GM23338 (cell line): ENCODE measurements around the gene PPP1R37. TPM values are rescaled to one million over a fixed set of nuclear protein-coding genes. Genes with fewer than 3 reads are reported as not detected.
A peak's percentile ranks its signal among the peaks of the same experiment; 100 is the strongest.

Source experiments
- ATAC-seq: fragments of 200-7000 bp; cut with Tn5 transposase; 3 replicates; pipeline ENCODE4 v1.9.1; 2020
- DNase-seq: peaks from one replicate; pipeline ENCODE4 v3.0.0-alpha.2; 2015; ENCODE audit warnings: low spot score
- H2AFZ ChIP-seq: fragments of 200-600 bp; sonication (generic); 2 replicates; pipeline ENCODE4 v1.8.0; 2016; ENCODE audit warnings: antibody characterized with exemption, mild to moderate bottlenecking, moderate library complexity
- H3F3A ChIP-seq: fragments of 200-600 bp; sonication (generic); replicated peaks from 2 replicates; pipeline ENCODE4 v1.8.0; 2017; ENCODE audit warnings: antibody characterized with exemption, mixed run types, low read depth
- H3K27ac ChIP-seq: fragments of 200-600 bp; sonication (generic); 2 replicates; pipeline ENCODE4 v1.6.1; 2016; ENCODE audit warnings: low read depth
- H3K27me3 ChIP-seq: fragments of 200-600 bp; sonication (generic); 2 replicates; pipeline ENCODE4 v1.8.0; 2016; ENCODE audit warnings: mild to moderate bottlenecking, mixed run types, moderate library complexity; ENCODE audit not compliant: insufficient read depth
- H3K36me3 ChIP-seq: fragments of 200-600 bp; sonication (generic); 2 replicates; pipeline ENCODE4 v1.8.0; 2016; ENCODE audit warnings: mild to moderate bottlenecking; ENCODE audit not compliant: insufficient read depth
- H3K4me1 ChIP-seq: fragments of 200-600 bp; sonication (generic); 2 replicates; pipeline ENCODE4 v1.8.0; 2016; ENCODE audit warnings: mild to moderate bottlenecking, moderate library complexity; ENCODE audit not compliant: insufficient read depth
- H3K4me2 ChIP-seq: fragments of 200-600 bp; sonication (generic); 2 replicates; pipeline ENCODE4 v1.7.1; 2017; ENCODE audit warnings: mixed run types
- H3K4me3 ChIP-seq: fragments of 200-600 bp; sonication (generic); 2 replicates; pipeline ENCODE4 v1.6.1; 2016; ENCODE audit warnings: mixed run types
- H3K79me2 ChIP-seq: fragments of 200-600 bp; sonication (generic); replicated peaks from 2 replicates; pipeline ENCODE4 v1.8.0; 2017; ENCODE audit warnings: mild to moderate bottlenecking; ENCODE audit not compliant: insufficient read depth
- H3K9me2 ChIP-seq: fragments of 200-600 bp; sonication (generic); 2 replicates; pipeline ENCODE4 v1.8.0; 2017; ENCODE audit not compliant: insufficient read depth
- H4K20me1 ChIP-seq: fragments of 200-600 bp; sonication (generic); replicated peaks from 2 replicates; pipeline ENCODE4 v1.8.0; 2017; ENCODE audit warnings: mild to moderate bottlenecking; ENCODE audit not compliant: insufficient read depth
- H3K27ac Mint-ChIP-seq: 2 replicates; pipeline ENCODE4 v1.8.0; 2020; ENCODE audit warnings: inconsistent platforms, mild to moderate bottlenecking, moderate library complexity, mixed read lengths
- H3K27me3 Mint-ChIP-seq: 3 replicates; pipeline ENCODE4 v1.8.0; 2022; ENCODE audit warnings: low read depth, mild to moderate bottlenecking, moderate library complexity, mixed read lengths, inconsistent platforms; ENCODE audit not compliant: insufficient read depth, poor library complexity
- H3K36me3 Mint-ChIP-seq: 3 replicates; pipeline ENCODE4 v1.8.0; 2021; ENCODE audit warnings: low read depth, mild to moderate bottlenecking, inconsistent platforms, moderate library complexity, mixed read lengths
- H3K4me1 Mint-ChIP-seq: 3 replicates; pipeline ENCODE4 v1.8.0; 2020; ENCODE audit warnings: mild to moderate bottlenecking, inconsistent platforms, mixed read lengths
- H3K4me3 Mint-ChIP-seq: 3 replicates; pipeline ENCODE4 v1.8.0; 2021; ENCODE audit warnings: moderate library complexity, mild to moderate bottlenecking, inconsistent platforms, mixed read lengths
- H3K9me3 Mint-ChIP-seq: 3 replicates; pipeline ENCODE4 v1.8.0; 2020; ENCODE audit warnings: moderate library complexity, mild to moderate bottlenecking, inconsistent platforms, mixed read lengths
- CREB1 ChIP-seq: fragments of 250-450 bp; sonication (Bioruptor Pico); IDR thresholded peaks from 2 replicates; pipeline ENCODE4 v1.5.0; 2020; ENCODE audit warnings: low read depth, mild to moderate bottlenecking, moderate library complexity
- CTCF ChIP-seq, 2 experiments: fragments of 200-600 bp in 1 of 2; sonication (generic) in 1 of 2; conservative IDR thresholded peaks; 2 replicates each; pipeline versions ENCODE4 v1.5.1 to v1.6.1; 2016 to 2017; ENCODE audit warnings: antibody characterized with exemption in 2 of 2, low read depth in 2 of 2, mild to moderate bottlenecking in 2 of 2, moderate library complexity in 1 of 2
- ETS1 ChIP-seq: IDR thresholded peaks from 2 replicates; pipeline ENCODE4 v1.6.1; 2016; ENCODE audit warnings: antibody characterized with exemption
- EZH2 ChIP-seq: fragments of 200-600 bp; sonication (generic); IDR thresholded peaks from one replicate; pipeline ENCODE4 v1.8.0; 2017; ENCODE audit warnings: antibody characterized with exemption, mild to moderate bottlenecking, low read depth; ENCODE audit not compliant: unreplicated experiment
- EZH2phosphoT487 ChIP-seq: fragments of 200-600 bp; sonication (generic); IDR thresholded peaks from one replicate; pipeline ENCODE4 v1.8.1; 2018; ENCODE audit warnings: antibody characterized with exemption; ENCODE audit not compliant: unreplicated experiment
- JUNB ChIP-seq: IDR thresholded peaks from one replicate; pipeline ENCODE4 v1.6.1; 2016; ENCODE audit warnings: antibody characterized with exemption; ENCODE audit not compliant: unreplicated experiment
- NANOG ChIP-seq: IDR thresholded peaks from 2 replicates; pipeline ENCODE4 v1.6.1; 2016; ENCODE audit warnings: antibody characterized with exemption, borderline replicate concordance
- POLR2AphosphoS5 ChIP-seq: IDR thresholded peaks from 2 replicates; pipeline ENCODE4 v1.6.1; 2016; ENCODE audit warnings: antibody characterized with exemption, low read depth
- REST ChIP-seq: IDR thresholded peaks from one replicate; pipeline ENCODE4 v1.6.1; 2018; ENCODE audit warnings: antibody characterized with exemption; ENCODE audit not compliant: unreplicated experiment
- STAT1 ChIP-seq: IDR thresholded peaks from one replicate; pipeline ENCODE4 v1.6.1; 2016; ENCODE audit warnings: antibody characterized with exemption; ENCODE audit not compliant: unreplicated experiment
- ZNF114 ChIP-seq: fragments of 250-450 bp; sonication (Bioruptor Pico); IDR thresholded peaks from 2 replicates; pipeline ENCODE4 v1.5.0; 2020; ENCODE audit warnings: mild to moderate bottlenecking, moderate library complexity
- ZNF331 ChIP-seq: fragments of 250-450 bp; sonication (Bioruptor Pico); IDR thresholded peaks from 2 replicates; pipeline ENCODE4 v1.5.0; 2020; ENCODE audit warnings: low read depth, mild to moderate bottlenecking, moderate library complexity
- ZNF462 ChIP-seq: fragments of 250-450 bp; sonication (Bioruptor Pico); IDR thresholded peaks from 2 replicates; pipeline ENCODE4 v1.5.0; 2020; ENCODE audit warnings: mild to moderate bottlenecking, moderate library complexity
- polyA plus RNA-seq: library from polyadenylated mRNA; unstranded; fragments of >200 nt; fragmentation: Nextera tagmentation; extraction: Ambion mirVana; gene quantifications from 2 replicates; pipeline ENCODE4 v1.2.1, GENCODE V29; 2016
- total RNA-seq: library from RNA; depleted of rRNA; stranded (reverse); fragments of >200 nt; shearing (Covaris generic); gene quantifications from 2 replicates; pipeline ENCODE4 v1.2.3, GENCODE V29; 2014

PPP1R37 gene
- total and polyA plus RNA-seq, 2 experiments from 2014 or later, result 6.9 to 47.2 TPM

- peaks cover 19% of the 10 kb centered on the region for H3K27me3 Mint-ChIP-seq
- no peak overlapping the region; the same call in 2 of the 3 replicates for H3K4me3 Mint-ChIP-seq
- DNase-seq, result no peak
- H3K4me1 ChIP-seq, result peaks cover 14% of the 10 kb centered on the region
- no peak for ATAC-seq
- peaks cover 17% of the 10 kb centered on the region for H3K4me1 Mint-ChIP-seq
- H2AFZ ChIP-seq, result no peak overlapping the region
- no peaks in the 10 kb centered on the region for H3K9me2 ChIP-seq
- no peaks in the 10 kb centered on the region for H3K27me3 ChIP-seq
- no peak overlapping the region for H3K4me2 ChIP-seq
- TF ChIP-seq CTCF (conservative IDR thresholded peaks at IDR 0.05; ENCODE audit: low read depth in 2 of 2) (no peak), NANOG (no peak), ETS1 (no peak), EZH2phosphoT487 (no peak), ZNF462 (CRISPR knock-in tag) (no peak), CREB1 (CRISPR knock-in tag) (no peak), JUNB (no peak), STAT1 (no peak), ZNF114 (no peak), ZNF331 (CRISPR knock-in tag) (no peak), REST (no peak), POLR2AphosphoS5 (no peak), EZH2 (no peak)
- no peaks in the 10 kb centered on the region for H3K36me3 ChIP-seq
- peaks cover 46% of the 10 kb centered on the region for H3K36me3 Mint-ChIP-seq
- H3K27ac ChIP-seq, result no peak overlapping the region
- H3K27ac Mint-ChIP-seq, result peak overlapping the region; percentile 29; the same call in 1 of the 2 replicates
- H3F3A ChIP-seq, result peaks cover 18% of the 10 kb centered on the region
- peaks cover 10% of the 10 kb centered on the region; the same call in 1 of the 2 replicates for H4K20me1 ChIP-seq
- H3K9me3 Mint-ChIP-seq, result no peaks in the 10 kb centered on the region
- peaks cover 50% of the 10 kb centered on the region for H3K79me2 ChIP-seq
- H3K4me3 ChIP-seq, result no peak overlapping the region
Measured at GRCh38 chr19:45087531-45087930, 5.4 kb upstream of the PPP1R37 start.
